ENCODE results near the gene SDK2.

Gene SDK2

DNA sequence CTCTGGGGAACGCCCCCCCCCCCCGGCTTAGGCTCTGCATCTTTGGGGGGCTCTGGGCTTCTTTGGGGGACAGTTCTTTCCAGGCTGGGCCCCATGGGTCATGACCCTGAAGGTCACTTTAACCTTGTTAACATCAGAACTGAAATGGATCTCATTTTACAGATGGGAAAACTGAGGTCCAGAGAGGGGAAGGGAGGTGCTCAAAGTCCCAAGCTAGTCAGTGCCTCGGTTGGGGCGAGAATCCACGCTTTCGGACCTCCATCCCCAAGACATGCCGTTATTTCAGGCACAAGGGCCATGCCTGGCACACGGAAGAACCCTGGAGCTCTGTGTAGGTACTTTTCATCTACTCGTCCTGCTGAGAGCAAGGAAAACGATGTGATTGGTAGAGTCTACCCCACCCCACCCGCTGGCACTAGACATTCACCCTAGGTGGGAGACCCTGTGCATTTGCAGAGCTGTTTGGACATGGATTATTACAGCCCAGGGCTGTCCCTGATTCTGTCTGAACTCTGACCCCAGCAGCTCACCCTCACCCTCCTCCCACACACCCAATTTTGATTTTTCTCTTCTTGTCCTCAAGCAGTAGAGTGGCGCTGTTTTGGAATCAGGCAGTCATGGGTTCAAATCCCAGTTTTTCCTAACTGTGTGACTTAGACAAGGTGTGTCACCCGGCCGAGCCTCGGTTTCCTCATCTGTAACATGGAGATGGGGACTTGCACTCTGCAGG, 177.4 kb downstream of the SDK2 start:
- Histone ChIP-seq H3K4me1 (ENCODE audit: control insufficient read depth, insufficient read depth, low read length) (no peaks in the 10 kb centered on the region; the same call in 1 of the 2 replicates), H3K36me3 (ENCODE audit: control insufficient read depth in 2 of 2, insufficient read depth in 1 of 2, low read length in 2 of 2) (no peaks in the 10 kb centered on the region), H3K27ac (ENCODE audit: extremely low read depth, low read depth, low read length) (no peak overlapping the region), H3K4me3 (ENCODE audit: low read depth, low read length) (no peak overlapping the region), H3K9me3 (ENCODE audit: control insufficient read depth, insufficient read depth, low read depth, low read length) (no peaks in the 10 kb centered on the region)
- TF ChIP-seq FEZF1 (tag by site-specific recombination; IDR thresholded peaks at IDR 0.05): no peak
- TF ChIP-seq GLIS2 (tag by site-specific recombination; IDR thresholded peaks at IDR 0.05): no peak
- no peak for TF ChIP-seq YY1 (tag by site-specific recombination; IDR thresholded peaks at IDR 0.05)
- no peak for TF ChIP-seq ZNF48 (tag by site-specific recombination; IDR thresholded peaks at IDR 0.05)
- no peak for TF ChIP-seq ZNF561 (tag by site-specific recombination; IDR thresholded peaks at IDR 0.05; ENCODE audit: borderline replicate concordance)
- no peak for TF ChIP-seq ZNF660 (tag by site-specific recombination; IDR thresholded peaks at IDR 0.05)
- no peak for TF ChIP-seq ZNF174 (tag by site-specific recombination; IDR thresholded peaks at IDR 0.05)
- TF ChIP-seq ZNF776 (tag by site-specific recombination; IDR thresholded peaks at IDR 0.05; ENCODE audit: borderline replicate concordance): no peak
- TF ChIP-seq ZNF701 (tag by site-specific recombination; IDR thresholded peaks at IDR 0.05): no peak
- no peak for TF ChIP-seq IKZF3 (tag by site-specific recombination; IDR thresholded peaks at IDR 0.05)
- TF ChIP-seq HIC1 (tag by site-specific recombination; IDR thresholded peaks at IDR 0.05): no peak
- no peak for TF ChIP-seq GLI2 (tag by site-specific recombination; IDR thresholded peaks at IDR 0.05; ENCODE audit: borderline replicate concordance, low read depth)
- ChIA-PET POLR2A (no interaction called here), CTCF (interaction anchor here (1.1 kb wide), 1 partner anchor 22 kb away, joined by 4 read pairs; no protein-coding TSS in a partner anchor)

GRCh38 chr17:73465953-73466230, 178.4 kb downstream of the SDK2 start:
- H3K27ac ChIP-seq (ENCODE audit: extremely low read depth, low read depth, low read length): no peak overlapping the region
- H3K36me3 ChIP-seq (ENCODE audit: control insufficient read depth in 2 of 2, insufficient read depth in 1 of 2, low read length in 2 of 2): no peaks in the 10 kb centered on the region
- no peak for TF ChIP-seq ZNF223 (tag by site-specific recombination; IDR thresholded peaks at IDR 0.05)
- TF ChIP-seq YY1 (tag by site-specific recombination; IDR thresholded peaks at IDR 0.05): no peak
- no peak for TF ChIP-seq ZNF37A (tag by site-specific recombination; IDR thresholded peaks at IDR 0.05)
- TF ChIP-seq ZNF202 (tag by site-specific recombination; IDR thresholded peaks at IDR 0.05; ENCODE audit: borderline replicate concordance): no peak
- TF ChIP-seq, protein P1, sequence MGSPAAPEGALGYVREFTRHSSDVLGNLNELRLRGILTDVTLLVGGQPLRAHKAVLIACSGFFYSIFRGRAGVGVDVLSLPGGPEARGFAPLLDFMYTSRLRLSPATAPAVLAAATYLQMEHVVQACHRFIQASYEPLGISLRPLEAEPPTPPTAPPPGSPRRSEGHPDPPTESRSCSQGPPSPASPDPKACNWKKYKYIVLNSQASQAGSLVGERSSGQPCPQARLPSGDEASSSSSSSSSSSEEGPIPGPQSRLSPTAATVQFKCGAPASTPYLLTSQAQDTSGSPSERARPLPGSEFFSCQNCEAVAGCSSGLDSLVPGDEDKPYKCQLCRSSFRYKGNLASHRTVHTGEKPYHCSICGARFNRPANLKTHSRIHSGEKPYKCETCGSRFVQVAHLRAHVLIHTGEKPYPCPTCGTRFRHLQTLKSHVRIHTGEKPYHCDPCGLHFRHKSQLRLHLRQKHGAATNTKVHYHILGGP (tag by site-specific recombination; IDR thresholded peaks at IDR 0.05): no peak
- no peak for TF ChIP-seq ZFP37 (tag by site-specific recombination; IDR thresholded peaks at IDR 0.05)
- no peak for TF ChIP-seq ZNF140 (tag by site-specific recombination; IDR thresholded peaks at IDR 0.05)
- TF ChIP-seq KLF7 (tag by site-specific recombination; IDR thresholded peaks at IDR 0.05; ENCODE audit: borderline replicate concordance): no peak
- TF ChIP-seq ZNF837 (tag by site-specific recombination; IDR thresholded peaks at IDR 0.05): no peak
- no peak for TF ChIP-seq ZNF830 (tag by site-specific recombination; IDR thresholded peaks at IDR 0.05; ENCODE audit: low read depth)
- no peak for TF ChIP-seq ZNF324 (tag by site-specific recombination; IDR thresholded peaks at IDR 0.05)
- TF ChIP-seq EGR2 (tag by site-specific recombination; IDR thresholded peaks at IDR 0.05; ENCODE audit: low read depth): no peak
- TF ChIP-seq ZNF654 (tag by site-specific recombination; IDR thresholded peaks at IDR 0.05; ENCODE audit: low read depth): no peak
- no peak for TF ChIP-seq ZNF214 (tag by site-specific recombination; IDR thresholded peaks at IDR 0.05; ENCODE audit: borderline replicate concordance)
- TF ChIP-seq ZNF530 (tag by site-specific recombination; IDR thresholded peaks at IDR 0.05; ENCODE audit: low read depth): no peak
- no peak for TF ChIP-seq ZNF155 (tag by site-specific recombination; IDR thresholded peaks at IDR 0.05)
- TF ChIP-seq ZNF10 (tag by site-specific recombination; IDR thresholded peaks at IDR 0.05): no peak
- no peak for TF ChIP-seq ZIC2 (tag by site-specific recombination; IDR thresholded peaks at IDR 0.05)
- no peak for TF ChIP-seq ZNF510 (tag by site-specific recombination; IDR thresholded peaks at IDR 0.05; ENCODE audit: insufficient replicate concordance)
- no peak for TF ChIP-seq ZFHX2 (tag by site-specific recombination; conservative IDR thresholded peaks at IDR 0.05)
- no peaks in the 10 kb centered on the region; the same call in 1 of the 2 replicates for H3K4me1 ChIP-seq (ENCODE audit: control insufficient read depth, insufficient read depth, low read length)
- CTCF ChIA-PET: interaction anchor here (1.1 kb wide), 1 partner anchor 21 kb away, joined by 4 read pairs; no protein-coding TSS in a partner anchor
- no peak overlapping the region for H3K4me3 ChIP-seq (ENCODE audit: low read depth, low read length)
- POLR2A ChIA-PET: no interaction called here
- H3K9me3 ChIP-seq (ENCODE audit: control insufficient read depth, insufficient read depth, low read depth, low read length): no peaks in the 10 kb centered on the region
